BLaER1 (cell line): ENCODE data around the gene CALCR.
"Not testable (repeated sequence)": the region's sequence is repeated elsewhere in the genome, so short reads cannot be mapped to it uniquely, and the experiment has no call there.

ENCODE experiments used
- H3K27ac ChIP-seq: shearing (Covaris generic); formaldehyde crosslinking; 2 replicates; pipeline ENCODE4 v1.8.1; 2022
- H3K27me3 ChIP-seq: shearing (Covaris generic); formaldehyde crosslinking; 2 replicates; pipeline ENCODE4 v1.8.1; 2022
- H3K36me3 ChIP-seq: shearing (Covaris generic); formaldehyde crosslinking; 2 replicates; pipeline ENCODE4 v1.8.1; 2022
- H3K4me1 ChIP-seq: shearing (Covaris generic); formaldehyde crosslinking; 2 replicates; pipeline ENCODE4 v1.8.1; 2022
- H3K4me2 ChIP-seq: shearing (Covaris generic); formaldehyde crosslinking; 2 replicates; pipeline ENCODE4 v1.8.1; 2022
- H3K4me3 ChIP-seq: shearing (Covaris generic); formaldehyde crosslinking; 2 replicates; pipeline ENCODE4 v1.8.1; 2022
- H3K9ac ChIP-seq: shearing (Covaris generic); formaldehyde crosslinking; 2 replicates; pipeline ENCODE4 v1.8.1; 2022
- H3K9me3 ChIP-seq: shearing (Covaris generic); formaldehyde crosslinking; 2 replicates; pipeline ENCODE4 v1.8.1; 2022
- H4K20me1 ChIP-seq: shearing (Covaris generic); formaldehyde crosslinking; 2 replicates; pipeline ENCODE4 v1.8.1; 2022
- Cebpa-rat ChIP-seq: shearing (Covaris generic); IDR thresholded peaks from 2 replicates; pipeline ENCODE4 v1.8.1; 2022

Gene CALCR

GRCh38 chr7:93574646-93575554 lies at the start of gene CALCR:
Gene CALCR (minus strand): TSS chr7:93574724. CDS start chr7:93486981, 87,743 bp downstream.
- Histone ChIP-seq H3K27ac (no peak within 1 kb of the TSS), H3K4me3 (no peak within 1 kb of the TSS), H3K4me2 (no peak within 1 kb of the TSS), H3K36me3 (no peaks in the 10 kb centered on the region), H3K9ac (no peak within 1 kb of the TSS), H3K4me1 (no peaks in the 10 kb centered on the region), H3K9me3 (peaks cover 15% of the 10 kb centered on the region), H3K27me3 (no peaks in the 10 kb centered on the region), H4K20me1 (no peaks in the 10 kb centered on the region)
- TF ChIP-seq Cebpa-rat: no peak

- H3K27ac ChIP-seq: no peak overlapping the region
- no peaks in the 10 kb centered on the region for H4K20me1 ChIP-seq
- no peaks in the 10 kb centered on the region for H3K36me3 ChIP-seq
- H3K9me3 ChIP-seq: no peaks in the 10 kb centered on the region
- no peaks in the 10 kb centered on the region for H3K27me3 ChIP-seq
- no peak overlapping the region for H3K4me2 ChIP-seq
- no peak overlapping the region for H3K9ac ChIP-seq
- no peaks in the 10 kb centered on the region for H3K4me1 ChIP-seq
- no peak for TF ChIP-seq Cebpa-rat
- H3K4me3 ChIP-seq: no peak overlapping the region
Measured at GRCh38 chr7:93623816-93624215, 49.3 kb upstream of the CALCR start.

- Histone ChIP-seq H3K4me3 (no peak overlapping the region), H3K36me3 (no peaks in the 10 kb centered on the region), H3K4me1 (no peaks in the 10 kb centered on the region), H3K4me2 (no peak overlapping the region), H3K27me3 (no peaks in the 10 kb centered on the region), H4K20me1 (no peaks in the 10 kb centered on the region), H3K9me3 (no peaks in the 10 kb centered on the region), H3K9ac (no peak overlapping the region), H3K27ac (no peak overlapping the region)
- no peak for TF ChIP-seq Cebpa-rat
Measured at GRCh38 chr7:93622036-93623033, 47.8 kb upstream of the CALCR start.

- Histone ChIP-seq H3K9ac (no peak overlapping the region), H3K4me1 (no peaks in the 10 kb centered on the region), H3K9me3 (no peaks in the 10 kb centered on the region), H4K20me1 (no peaks in the 10 kb centered on the region), H3K36me3 (no peaks in the 10 kb centered on the region), H3K27ac (no peak overlapping the region), H3K4me3 (no peak overlapping the region), H3K4me2 (no peak overlapping the region), H3K27me3 (no peaks in the 10 kb centered on the region)
- no peak for TF ChIP-seq Cebpa-rat
Measured at GRCh38 chr7:93620864-93621263, 46.3 kb upstream of the CALCR start.

- no peaks in the 10 kb centered on the region for H4K20me1 ChIP-seq
- no peak for TF ChIP-seq Cebpa-rat
- H3K4me3 ChIP-seq: no peak overlapping the region
- no peak overlapping the region for H3K4me2 ChIP-seq
- H3K27ac ChIP-seq: no peak overlapping the region
- H3K4me1 ChIP-seq: no peaks in the 10 kb centered on the region
- no peaks in the 10 kb centered on the region for H3K9me3 ChIP-seq
- no peak overlapping the region for H3K9ac ChIP-seq
- H3K36me3 ChIP-seq: no peaks in the 10 kb centered on the region
- no peaks in the 10 kb centered on the region for H3K27me3 ChIP-seq
Measured at GRCh38 chr7:93620057-93620456, 45.5 kb upstream of the CALCR start.

- Histone ChIP-seq H3K9me3 (no peaks in the 10 kb centered on the region), H3K27me3 (no peaks in the 10 kb centered on the region), H4K20me1 (no peaks in the 10 kb centered on the region), H3K4me1 (no peaks in the 10 kb centered on the region), H3K9ac (no peak overlapping the region), H3K36me3 (no peaks in the 10 kb centered on the region), H3K4me2 (no peak overlapping the region), H3K27ac (no peak overlapping the region), H3K4me3 (no peak overlapping the region)
- no peak for TF ChIP-seq Cebpa-rat
Measured at GRCh38 chr7:93601363-93601762, 26.8 kb upstream of the CALCR start.

- Histone ChIP-seq H3K9ac (no peak overlapping the region), H3K4me2 (no peak overlapping the region), H4K20me1 (no peaks in the 10 kb centered on the region), H3K36me3 (no peaks in the 10 kb centered on the region), H3K9me3 (no peaks in the 10 kb centered on the region), H3K4me3 (no peak overlapping the region), H3K4me1 (no peaks in the 10 kb centered on the region), H3K27me3 (no peaks in the 10 kb centered on the region), H3K27ac (no peak overlapping the region)
- no peak for TF ChIP-seq Cebpa-rat
Measured at GRCh38 chr7:93594250-93594649, 19.7 kb upstream of the CALCR start.

GRCh38 chr7:93592588-93593266 lies 18.2 kb upstream of the CALCR start:
- Histone ChIP-seq H3K4me1 (no peaks in the 10 kb centered on the region), H3K9me3 (no peaks in the 10 kb centered on the region), H3K4me3 (no peak overlapping the region), H4K20me1 (no peaks in the 10 kb centered on the region), H3K27ac (no peak overlapping the region), H3K36me3 (no peaks in the 10 kb centered on the region), H3K27me3 (no peaks in the 10 kb centered on the region), H3K4me2 (no peak overlapping the region), H3K9ac (no peak overlapping the region)
- TF ChIP-seq Cebpa-rat: no peak

GRCh38 chr7:93591224-93592050 lies 16.9 kb upstream of the CALCR start:
- H3K4me2 ChIP-seq, H3K4me1 ChIP-seq, H3K36me3 ChIP-seq, H3K4me3 ChIP-seq, H3K9me3 ChIP-seq, H4K20me1 ChIP-seq, H3K27me3 ChIP-seq, H3K27ac ChIP-seq, H3K9ac ChIP-seq: not testable (repeated sequence)

- not testable (repeated sequence) for H3K4me3 ChIP-seq, H3K27me3 ChIP-seq, H4K20me1 ChIP-seq, H3K9me3 ChIP-seq, H3K9ac ChIP-seq, H3K4me2 ChIP-seq, H3K36me3 ChIP-seq, H3K27ac ChIP-seq, H3K4me1 ChIP-seq
Measured at GRCh38 chr7:93586479-93586865, 11.9 kb upstream of the CALCR start.

- not testable (repeated sequence) for H3K4me3 ChIP-seq, H3K9ac ChIP-seq, H4K20me1 ChIP-seq, H3K27me3 ChIP-seq, H3K4me2 ChIP-seq, H3K9me3 ChIP-seq, H3K4me1 ChIP-seq, H3K27ac ChIP-seq, H3K36me3 ChIP-seq
Measured at GRCh38 chr7:93585694-93586478, 11.4 kb upstream of the CALCR start.
